Motor neuron (in vitro differentiated cells): ENCODE measurements around the gene PRR9. TPM values are rescaled to one million over a fixed set of nuclear protein-coding genes. Genes with fewer than 3 reads are reported as not detected.
A peak's percentile ranks its signal among the peaks of the same experiment; 100 is the strongest.

Source experiments
- ATAC-seq, 8 experiments: fragments of 200-7000 bp; cut with Tn5 transposase; replicated peaks in 6 of 8; 2 replicates each; pipeline ENCODE4 v1.8.0; 2021; ENCODE audit warnings: mild to moderate bottlenecking in 8 of 8, moderate library complexity in 8 of 8
- H3K27ac ChIP-seq, 2 donors: fragments of 250-450 bp; sonication (Bioruptor Pico); 2 replicates each; pipeline ENCODE4 v1.9.0; 2021; ENCODE audit warnings: antibody characterized with exemption in 2 of 2, mild to moderate bottlenecking in 2 of 2, moderate library complexity in 1 of 2
- H3K4me1 ChIP-seq, 2 donors: fragments of 250-450 bp; sonication (Bioruptor Pico); replicated peaks in 1 of 2; 2 replicates each; pipeline ENCODE4 v1.6.1; 2021; ENCODE audit warnings: antibody characterized with exemption in 2 of 2, mild to moderate bottlenecking in 2 of 2, moderate library complexity in 1 of 2
- H3K4me3 ChIP-seq, 5 donors: fragments of 250-450 bp; sonication (Bioruptor Pico); 2 replicates each; pipeline ENCODE4 v1.9.0; 2021; ENCODE audit warnings: antibody characterized with exemption in 5 of 5, mild to moderate bottlenecking in 5 of 5, moderate library complexity in 4 of 5
- WGBS, 10 experiments: fragments of 450-650 bp; shearing (Covaris generic); methylation state at CpG; one replicate each; pipeline ENCODE4 v1.0.0; 2022; 5-methylcytosine and 5-hydroxymethylcytosine counted together
- in situ Hi-C, 9 experiments: fragments of 400-800 bp; cut with MboI; loops; one replicate each; pipeline ENCODE4 v1.15.0; 2021; ENCODE audit warnings: low sequenced_read_pairs in 9 of 9, low pct_unique_long_range_greater_than_20kb in 2 of 9; ENCODE audit not compliant: unreplicated experiment in 9 of 9
- total RNA-seq, 8 experiments: library from RNA; unstranded; fragments of 300-600 nt; gene quantifications; 2 replicates each; pipeline versions ENCODE4 v1.2.3 to v1.2.4, GENCODE V29; 2022

PRR9 gene
- total RNA-seq, 8 experiments from 2014 or later = 0.13 TPM; not detected in 7

DNA sequence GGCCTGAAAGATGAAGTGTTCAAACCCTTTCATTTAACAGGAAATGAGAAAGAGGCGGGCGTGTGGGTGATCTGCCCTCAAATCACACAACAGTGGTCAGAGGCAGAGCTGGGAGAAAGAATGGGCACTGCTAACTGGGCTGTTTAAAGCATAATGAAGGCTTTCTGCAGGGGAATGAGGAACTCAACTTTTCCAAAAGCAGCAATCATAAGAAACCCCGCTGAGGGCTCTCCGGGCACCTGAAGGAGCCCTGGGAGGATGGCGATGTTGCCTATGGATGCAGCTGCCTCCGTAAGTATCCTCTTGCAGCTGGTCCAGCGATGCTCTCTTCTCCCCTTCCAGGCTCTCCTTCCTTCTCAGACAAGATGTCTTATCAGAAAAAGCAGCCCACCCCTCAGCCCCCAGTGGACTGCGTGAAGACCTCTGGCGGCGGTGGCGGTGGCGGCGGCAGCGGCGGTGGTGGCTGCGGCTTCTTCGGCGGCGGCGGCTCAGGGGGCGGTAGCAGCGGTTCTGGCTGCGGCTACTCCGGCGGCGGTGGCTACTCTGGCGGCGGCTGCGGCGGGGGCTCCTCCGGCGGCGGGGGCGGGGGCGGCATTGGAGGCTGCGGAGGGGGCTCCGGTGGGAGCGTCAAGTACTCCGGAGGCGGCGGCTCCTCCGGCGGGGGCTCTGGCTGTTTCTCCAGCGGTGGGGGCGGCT lies 43.3 kb downstream of the PRR9 start:
- WGBS, 10 experiments = 7 to 80% (median 35%) methylated on average over 1 to 14 of the region's 45 CpGs; no CpG with 5 or more reads in 2 of the 10 experiments
- H3K4me3 ChIP-seq = peak overlapping the region; percentile 34 to 71 (median 42)
- peaks cover 3 to 5% of the 10 kb centered on the region in 2 donors for H3K4me1 ChIP-seq
- ATAC-seq = peak in 6 of 8 experiments; percentile 37 to 77 (median 72)
- in situ Hi-C loops = no loop called here
- no peak overlapping the region for H3K27ac ChIP-seq

DNA sequence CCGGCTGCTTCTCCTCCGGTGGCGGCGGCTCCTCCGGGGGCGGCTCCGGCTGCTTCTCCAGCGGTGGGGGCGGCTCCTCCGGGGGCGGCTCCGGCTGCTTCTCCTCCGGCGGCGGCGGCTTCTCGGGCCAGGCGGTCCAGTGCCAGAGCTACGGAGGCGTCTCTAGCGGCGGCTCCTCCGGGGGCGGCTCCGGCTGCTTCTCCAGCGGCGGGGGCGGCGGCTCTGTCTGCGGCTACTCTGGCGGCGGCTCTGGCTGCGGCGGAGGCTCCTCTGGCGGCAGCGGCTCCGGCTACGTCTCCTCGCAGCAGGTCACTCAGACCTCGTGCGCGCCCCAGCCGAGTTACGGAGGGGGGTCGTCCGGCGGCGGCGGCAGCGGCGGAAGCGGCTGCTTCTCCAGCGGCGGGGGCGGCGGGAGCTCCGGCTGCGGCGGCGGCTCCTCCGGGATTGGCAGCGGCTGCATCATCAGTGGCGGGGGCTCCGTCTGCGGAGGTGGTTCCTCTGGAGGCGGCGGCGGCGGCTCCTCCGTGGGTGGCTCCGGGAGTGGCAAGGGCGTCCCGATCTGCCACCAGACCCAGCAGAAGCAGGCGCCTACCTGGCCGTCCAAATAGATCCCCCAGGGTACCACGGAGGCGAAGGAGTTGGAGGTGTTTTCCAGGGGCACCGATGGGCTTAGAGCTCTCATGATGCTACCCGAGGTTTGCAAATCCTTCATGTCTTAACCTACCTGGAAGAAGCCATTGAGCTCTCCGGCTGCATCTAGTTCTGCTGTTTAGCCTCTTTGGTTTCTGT lies 44.1 kb downstream of the PRR9 start:
- Histone ChIP-seq H3K4me1 (peaks cover 3 to 5% of the 10 kb centered on the region in 2 donors), H3K27ac (no peak overlapping the region), H3K4me3 (peak overlapping the region; percentile 34 to 71 (median 42))
- WGBS, 10 experiments = 0 to 50% (median 0%) methylated on average over 1 to 7 of the region's 80 CpGs; no CpG with 5 or more reads in 5 of the 10 experiments
- in situ Hi-C loops = no loop called here
- ATAC-seq = peak; percentile 78 to 94 (median 82)

DNA sequence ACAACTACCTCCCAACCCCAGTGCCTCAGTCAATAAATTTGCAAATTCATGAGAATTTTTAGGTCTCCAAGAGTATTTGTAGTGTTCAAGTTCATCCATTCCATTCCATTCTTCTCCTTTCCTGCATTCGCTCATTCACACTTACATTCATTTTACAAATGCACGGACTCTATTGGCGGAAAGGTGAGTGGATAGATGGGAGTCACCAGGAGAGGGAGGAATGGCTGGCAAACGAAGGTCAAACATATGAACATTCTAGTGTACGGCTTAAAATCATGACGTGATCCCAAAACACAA lies 44.6 kb downstream of the PRR9 start:
- 11 to 40% (median 26%) methylated on average over 3 to 6 of the region's 6 CpGs; no CpG with 5 or more reads in 2 of the 10 experiments for whole genome bisulfite sequencing, 10 experiments
- Histone ChIP-seq H3K27ac (no peak overlapping the region), H3K4me1 (peaks cover 3 to 5% of the 10 kb centered on the region in 2 donors), H3K4me3 (peak overlapping the region; percentile 34 to 71 (median 42))
- no peak for ATAC-seq
- in situ Hi-C loops = no loop called here

DNA sequence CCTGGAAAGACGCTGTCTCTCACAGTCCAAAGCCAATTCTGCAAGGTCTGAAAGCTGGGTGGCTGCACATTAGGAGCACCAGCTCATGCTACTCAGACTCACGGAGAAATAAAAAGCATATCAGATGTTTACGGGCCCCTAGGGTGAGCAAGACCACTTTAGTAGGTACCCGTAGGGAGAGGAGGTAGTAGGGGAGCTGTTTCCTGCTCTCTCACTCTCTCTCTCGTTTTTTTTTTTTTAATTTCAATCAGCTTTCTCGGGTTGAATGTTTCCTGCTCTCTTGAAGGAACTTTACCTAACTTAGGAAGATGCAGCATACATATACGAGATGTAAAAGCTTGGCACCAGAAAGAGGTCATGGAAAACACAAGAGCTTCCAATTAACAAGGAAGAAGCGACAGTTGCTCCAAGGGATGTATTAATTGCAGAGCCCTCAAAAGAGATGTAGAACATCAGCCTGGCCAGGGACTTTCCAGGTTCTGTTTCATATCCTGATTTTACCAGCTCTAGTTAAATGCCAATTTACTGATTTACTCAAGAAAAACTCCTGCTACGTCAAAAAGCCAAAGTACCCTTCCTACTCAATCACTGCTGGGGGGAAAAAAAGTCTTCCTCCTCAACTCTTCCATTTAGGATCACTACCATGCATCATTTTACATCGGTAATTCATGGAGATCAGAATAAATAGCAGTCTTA lies 45.2 kb downstream of the PRR9 start:
- WGBS, 10 experiments = 10 to 63% (median 43%) methylated on average over 4 to 10 of the region's 10 CpGs
- peak overlapping the region in 2 of 5 donors; percentile 42 to 71 for H3K4me3 ChIP-seq

DNA sequence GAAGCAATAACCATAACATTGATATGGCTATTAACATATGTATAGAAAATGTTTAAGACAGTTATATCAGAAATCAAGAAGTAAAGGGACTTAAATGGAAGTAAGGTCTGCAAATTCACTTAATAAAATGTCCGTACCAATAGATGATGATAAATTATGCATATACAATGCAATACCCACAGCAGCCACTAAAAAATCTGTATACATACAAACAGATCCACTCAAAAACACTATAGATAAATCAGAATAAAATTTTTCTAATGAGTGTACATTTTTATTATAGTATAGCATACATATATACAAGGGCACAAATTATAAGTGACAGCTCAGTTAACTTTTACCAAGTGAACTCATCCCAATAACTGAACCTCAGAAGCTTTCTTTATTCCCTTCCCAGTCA lies 48.1 kb downstream of the PRR9 start:
- Histone ChIP-seq H3K27ac (no peak overlapping the region), H3K4me1 (peaks cover 3 to 5% of the 10 kb centered on the region in 2 donors), H3K4me3 (no peak overlapping the region)
- 0 to 100% (median 88%) methylated on average over 1 of the region's 1 CpG for whole genome bisulfite sequencing, 10 experiments
- in situ Hi-C loops = no loop called here
- ATAC-seq = no peak

More for the DNA sequence above, 45.2 kb downstream of the PRR9 start:
- in situ Hi-C loops = no loop called here
- ATAC-seq = no peak
- Histone ChIP-seq H3K4me1 (peaks cover 3 to 5% of the 10 kb centered on the region in 2 donors), H3K27ac (no peak overlapping the region)

Other genes starting within 250 kb of the PRR9 start
- 1 to 10 TPM in 1 of 8 experiments, under 1 TPM in 1, not detected in 6; 0.29 to 1.7 TPM for gene SPRR4, start 246.9 kb upstream of the PRR9 start, total RNA-seq
- not detected for gene SPRR1A, start 233.5 kb upstream of the PRR9 start, total RNA-seq
- gene SPRR3, start 215.8 kb upstream of the PRR9 start, total RNA-seq = under 1 TPM in 2 of 8 experiments, not detected in 6; 0.50 to 0.85 TPM
- gene SPRR1B, start 186.4 kb upstream of the PRR9 start, total RNA-seq = not detected
- gene SPRR2D, start 176.5 kb upstream of the PRR9 start, total RNA-seq = under 1 TPM in 1 of 8 experiments, not detected in 7; 0.52 TPM
- gene SPRR2A, start 160.1 kb upstream of the PRR9 start, total RNA-seq = under 1 TPM in 2 of 8 experiments, not detected in 6; 0.29 to 0.67 TPM
- not detected for gene SPRR2B, start 146.0 kb upstream of the PRR9 start, total RNA-seq
- under 1 TPM in 1 of 8 experiments, not detected in 7; 0.54 TPM for gene SPRR2E, start 123.1 kb upstream of the PRR9 start, total RNA-seq
- not detected for gene SPRR2F, start 104.1 kb upstream of the PRR9 start, total RNA-seq
- gene SPRR2G, start 66.7 kb upstream of the PRR9 start, total RNA-seq = 1 to 10 TPM in 1 of 8 experiments, under 1 TPM in 2, not detected in 5; 0.50 to 1.0 (median 0.90) TPM
- gene LELP1, start 14.2 kb upstream of the PRR9 start, total RNA-seq = 1 to 10 TPM in 2 of 8 experiments, under 1 TPM in 1, not detected in 5; 0.50 to 2.0 (median 1.0) TPM
- gene LORICRIN, start 42.1 kb downstream of the PRR9 start, total RNA-seq = under 1 TPM in 1 of 8 experiments, not detected in 7; 0.21 TPM
- not detected for gene PGLYRP3, start 95.4 kb downstream of the PRR9 start, total RNA-seq
- under 1 TPM in 2 of 8 experiments, not detected in 6; 0.17 to 0.66 TPM for gene PGLYRP4, start 131.3 kb downstream of the PRR9 start, total RNA-seq
- gene S100A9, start 140.3 kb downstream of the PRR9 start, total RNA-seq = under 1 TPM in 1 of 8 experiments, not detected in 7; 0.71 TPM
- not detected for gene S100A12, start 158.0 kb downstream of the PRR9 start, total RNA-seq
- 100 to 1,000 TPM in 1 of 8 experiments, 10 to 100 TPM in 1, under 1 TPM in 2, not detected in 4; 0.29 to 281 (median 8.6) TPM for gene S100A8, start 173.5 kb downstream of the PRR9 start, total RNA-seq
- gene S100A7A, start 198.9 kb downstream of the PRR9 start, total RNA-seq = under 1 TPM in 5 of 8 experiments, not detected in 3; 0.10 to 0.66 (median 0.14) TPM
- not detected for gene S100A7, start 243.1 kb downstream of the PRR9 start, total RNA-seq